GM20431 (cell line): ENCODE data around the gene RELCH.

Source experiments
- in situ Hi-C: fragments of 300-500 bp; cut with MseI, MboI; formaldehyde crosslinking; loops from one replicate; pipeline ENCODE4 v1.15.0; 2020; ENCODE audit warnings: low sequenced_read_pairs; ENCODE audit not compliant: unreplicated experiment

RELCH gene

GRCh38 chr18:62312851-62313250, 125.8 kb downstream of the RELCH start:
- in situ Hi-C loops, result no loop called here

GRCh38 chr18:62318228-62319180, 131.4 kb downstream of the RELCH start:
- in situ Hi-C loops, result no loop called here

GRCh38 chr18:62321201-62321600, 134.1 kb downstream of the RELCH start:
- in situ Hi-C loops, result no loop called here

GRCh38 chr18:62323483-62324180, 136.6 kb downstream of the RELCH start:
- in situ Hi-C loops, result no loop called here

- in situ Hi-C loops, result no loop called here
Observed at GRCh38 chr18:62324181-62324828, 137.2 kb downstream of the RELCH start.

- in situ Hi-C loops, result no loop called here
Observed at GRCh38 chr18:62324917-62325805, 138.1 kb downstream of the RELCH start, which contains the start of gene TNFRSF11A. TNFRSF11A (plus strand) TSS chr18:62325310; CDS start chr18:62325353, 43 bp downstream.

- in situ Hi-C loops, result no loop called here
Observed at GRCh38 chr18:62325806-62326645, 139.0 kb downstream of the RELCH start.

GRCh38 chr18:62326646-62327348, 139.7 kb downstream of the RELCH start:
- in situ Hi-C loops, result no loop called here

GRCh38 chr18:62327977-62328376, 140.9 kb downstream of the RELCH start:
- in situ Hi-C loops, result no loop called here

- in situ Hi-C loops, result no loop called here
Observed at GRCh38 chr18:62328586-62329525, 141.8 kb downstream of the RELCH start.

GRCh38 chr18:62329691-62330454, 142.8 kb downstream of the RELCH start:
- in situ Hi-C loops, result no loop called here

GRCh38 chr18:62330650-62331049, 143.6 kb downstream of the RELCH start:
- in situ Hi-C loops, result no loop called here

GRCh38 chr18:62331581-62332356, 144.7 kb downstream of the RELCH start:
- in situ Hi-C loops, result no loop called here

- in situ Hi-C loops, result no loop called here
Observed at GRCh38 chr18:62332431-62332830, 145.4 kb downstream of the RELCH start.

GRCh38 chr18:62332964-62333695, 146.1 kb downstream of the RELCH start:
- in situ Hi-C loops, result no loop called here
